Activated naive CD4-positive, alpha-beta T cell treated with anti-CD3 and anti-CD28 coated beads for 36 hours (primary cell): ENCODE data around the gene KLRC3. TPM values are rescaled to one million over a fixed set of nuclear protein-coding genes. Genes with fewer than 3 reads are reported as not detected.
"Not testable (repeated sequence)": the region's sequence is repeated elsewhere in the genome, so short reads cannot be mapped to it uniquely, and the experiment has no call there.

ENCODE experiments used
- CTCF ChIA-PET: fragments of 350-600 bp; sonication (Branson Sonifier 250); formaldehyde crosslinking; loops from one replicate; lab custom pipeline; 2021; ENCODE audit warnings: antibody characterized with exemption; lab: Charles Lee
- DNase-seq: peaks from one replicate; pipeline ENCODE4 v3.0.0-alpha.2; 2020
- H3K27ac Mint-ChIP-seq: one replicate; pipeline ENCODE4 v1.8.0; 2021; ENCODE audit warnings: mild to moderate bottlenecking, mixed read lengths
- H3K27me3 Mint-ChIP-seq: one replicate; pipeline ENCODE4 v1.8.0; 2021; ENCODE audit warnings: low read depth, mixed read lengths
- H3K36me3 Mint-ChIP-seq: one replicate; pipeline ENCODE4 v1.8.0; 2021; ENCODE audit warnings: low read depth, mixed read lengths
- H3K4me1 Mint-ChIP-seq: one replicate; pipeline ENCODE4 v1.8.0; 2021; ENCODE audit warnings: low read depth, mixed read lengths
- H3K4me3 Mint-ChIP-seq: one replicate; pipeline ENCODE4 v1.8.0; 2021; ENCODE audit warnings: mild to moderate bottlenecking, moderate library complexity, mixed read lengths
- H3K9me3 Mint-ChIP-seq: one replicate; pipeline ENCODE4 v1.8.0; 2021; ENCODE audit warnings: mixed read lengths
- intact Hi-C: fragments of 100-400 bp; cut with micrococcal nuclease; formaldehyde crosslinking; loops from one replicate; pipeline ENCODE4 v1.15.1; 2023
- total RNA-seq, 2 experiments: library from RNA; stranded (reverse); gene quantifications; one replicate each; pipeline ENCODE4 v1.2.3, GENCODE V29; 2021

The KLRC3 gene
- total RNA-seq, 2 experiments from 2014 or later = not detected

GRCh38 chr12:10381928-10382628, 38.3 kb downstream of the KLRC3 start:
- CTCF ChIA-PET = no interaction called here
- intact Hi-C loops = no loop called here
- H3K9me3 Mint-ChIP-seq = no peaks in the 10 kb centered on the region
- H3K36me3 Mint-ChIP-seq = no peaks in the 10 kb centered on the region
- no peaks in the 10 kb centered on the region for H3K4me1 Mint-ChIP-seq
- no peak overlapping the region for H3K4me3 Mint-ChIP-seq
- peaks cover 13% of the 10 kb centered on the region for H3K27me3 Mint-ChIP-seq
- no peak overlapping the region for H3K27ac Mint-ChIP-seq
- no peak for DNase-seq

GRCh38 chr12:10378737-10379136, 41.7 kb downstream of the KLRC3 start:
- intact Hi-C loops, H3K36me3 Mint-ChIP-seq, H3K4me3 Mint-ChIP-seq, CTCF ChIA-PET, H3K9me3 Mint-ChIP-seq, H3K27me3 Mint-ChIP-seq, H3K27ac Mint-ChIP-seq, H3K4me1 Mint-ChIP-seq, DNase-seq: not testable (repeated sequence)

GRCh38 chr12:10374624-10375018, 45.8 kb downstream of the KLRC3 start:
- DNase-seq = no peak
- H3K36me3 Mint-ChIP-seq = no peaks in the 10 kb centered on the region
- no peak overlapping the region for H3K4me3 Mint-ChIP-seq
- no peaks in the 10 kb centered on the region for H3K27me3 Mint-ChIP-seq
- CTCF ChIA-PET = no interaction called here
- H3K9me3 Mint-ChIP-seq = no peaks in the 10 kb centered on the region
- intact Hi-C loops = no loop called here
- H3K4me1 Mint-ChIP-seq = peaks cover 7% of the 10 kb centered on the region
- H3K27ac Mint-ChIP-seq = no peak overlapping the region

- H3K27ac Mint-ChIP-seq = no peak overlapping the region
- H3K4me1 Mint-ChIP-seq = peaks cover 16% of the 10 kb centered on the region
- H3K36me3 Mint-ChIP-seq = no peaks in the 10 kb centered on the region
- CTCF ChIA-PET = no interaction called here
- intact Hi-C loops = no loop called here
- H3K27me3 Mint-ChIP-seq = no peaks in the 10 kb centered on the region
- H3K4me3 Mint-ChIP-seq = no peak overlapping the region
- H3K9me3 Mint-ChIP-seq = no peaks in the 10 kb centered on the region
- DNase-seq = no peak
Observed at GRCh38 chr12:10372559-10372958, 47.8 kb downstream of the KLRC3 start.

GRCh38 chr12:10371893-10372535, 48.4 kb downstream of the KLRC3 start:
- H3K4me3 Mint-ChIP-seq, H3K27ac Mint-ChIP-seq, H3K9me3 Mint-ChIP-seq, intact Hi-C loops, H3K36me3 Mint-ChIP-seq, DNase-seq, H3K27me3 Mint-ChIP-seq: not testable (repeated sequence)
- H3K4me1 Mint-ChIP-seq = peaks cover 16% of the 10 kb centered on the region
- CTCF ChIA-PET = interaction anchor here (0.6 kb wide), 1 partner anchor 235 kb away, joined by 4 read pairs; no protein-coding TSS in a partner anchor

- Mint-ChIP-seq H3K9me3 (no peaks in the 10 kb centered on the region), H3K36me3 (no peaks in the 10 kb centered on the region), H3K4me3 (no peak overlapping the region), H3K4me1 (peaks cover 16% of the 10 kb centered on the region), H3K27me3 (no peaks in the 10 kb centered on the region), H3K27ac (no peak overlapping the region)
- DNase-seq = no peak
- intact Hi-C loops = loop anchor here (5.0 to 10.0 kb wide), 2 partner anchors 217 to 305 kb away; partner anchors contain the start of gene STYK1
- CTCF ChIA-PET = interaction anchor here (0.6 kb wide), 1 partner anchor 170 kb away, joined by 3 read pairs; no protein-coding TSS in a partner anchor
Observed at GRCh38 chr12:10369557-10370415, 50.6 kb downstream of the KLRC3 start.

- no peaks in the 10 kb centered on the region for H3K27me3 Mint-ChIP-seq
- no peaks in the 10 kb centered on the region for H3K36me3 Mint-ChIP-seq
- CTCF ChIA-PET = interaction anchor here (0.7 kb wide), 1 partner anchor 12 kb away, joined by 4 read pairs; no protein-coding TSS in a partner anchor
- H3K4me1 Mint-ChIP-seq = peaks cover 16% of the 10 kb centered on the region
- H3K4me3 Mint-ChIP-seq = no peak overlapping the region
- intact Hi-C loops = loop anchor here (5.0 to 10.0 kb wide), 2 partner anchors 216 to 306 kb away; partner anchors contain the start of gene STYK1
- H3K9me3 Mint-ChIP-seq = no peaks in the 10 kb centered on the region
- DNase-seq = no peak
- H3K27ac Mint-ChIP-seq = no peak overlapping the region
Observed at GRCh38 chr12:10368206-10369171, 51.9 kb downstream of the KLRC3 start.

- CTCF ChIA-PET = interaction anchor here (0.7 kb wide), 1 partner anchor 622 kb away, joined by 3 read pairs; no protein-coding TSS in a partner anchor
- H3K27me3 Mint-ChIP-seq, DNase-seq, H3K36me3 Mint-ChIP-seq, H3K9me3 Mint-ChIP-seq, H3K4me3 Mint-ChIP-seq, H3K27ac Mint-ChIP-seq: not testable (repeated sequence)
- H3K4me1 Mint-ChIP-seq = peaks cover 13% of the 10 kb centered on the region
- intact Hi-C loops = loop anchor here (1.0 to 10.0 kb wide), 3 partner anchors 195 to 307 kb away; partner anchors contain the start of gene STYK1
Observed at GRCh38 chr12:10367714-10368113, 52.7 kb downstream of the KLRC3 start.

GRCh38 chr12:10366875-10367274, 53.5 kb downstream of the KLRC3 start:
- H3K9me3 Mint-ChIP-seq = no peaks in the 10 kb centered on the region
- no peaks in the 10 kb centered on the region for H3K27me3 Mint-ChIP-seq
- no peak overlapping the region for H3K27ac Mint-ChIP-seq
- H3K4me3 Mint-ChIP-seq = no peak overlapping the region
- H3K4me1 Mint-ChIP-seq = peaks cover 10% of the 10 kb centered on the region
- intact Hi-C loops = loop anchor here (1.0 to 10.0 kb wide), 3 partner anchors 195 to 308 kb away; partner anchors contain the start of gene STYK1
- CTCF ChIA-PET = interaction anchor here (0.5 to 2.2 kb wide), 6 partner anchors 9 to 218 kb away, joined by 3 to 10 read pairs (median 4); no protein-coding TSS in a partner anchor
- no peak for DNase-seq
- H3K36me3 Mint-ChIP-seq = no peaks in the 10 kb centered on the region

- no peak overlapping the region for H3K4me3 Mint-ChIP-seq
- CTCF ChIA-PET = interaction anchor here (0.5 to 2.2 kb wide), 8 partner anchors 8 to 552 kb away, joined by 3 to 10 read pairs (median 4); no protein-coding TSS in a partner anchor
- no peaks in the 10 kb centered on the region for H3K27me3 Mint-ChIP-seq
- H3K4me1 Mint-ChIP-seq = peaks cover 13% of the 10 kb centered on the region
- H3K36me3 Mint-ChIP-seq = no peaks in the 10 kb centered on the region
- intact Hi-C loops = loop anchor here (2.0 to 10.0 kb wide), 4 partner anchors 35 to 309 kb away; partner anchors contain the start of gene STYK1
- no peak overlapping the region for H3K27ac Mint-ChIP-seq
- no peak for DNase-seq
- H3K9me3 Mint-ChIP-seq = no peaks in the 10 kb centered on the region
Observed at GRCh38 chr12:10365696-10366405, 54.5 kb downstream of the KLRC3 start.
